SU-DHL-6 (cell line): ENCODE measurements around the gene FAIM2.

Experiments
- H2AFZ ChIP-seq: fragments of 200-600 bp; sonication (generic); 2 replicates; pipeline ENCODE4 v1.6.1; 2014; ENCODE audit warnings: low read depth, mild to moderate bottlenecking, moderate library complexity, mixed read lengths, antibody characterized with exemption, low read length; ENCODE audit not compliant: severe bottlenecking
- H3F3A ChIP-seq: fragments of 200-600 bp; shearing (Covaris generic); 2 replicates; pipeline ENCODE4 v1.6.0; 2016; ENCODE audit warnings: antibody characterized with exemption, mild to moderate bottlenecking; ENCODE audit not compliant: insufficient read depth
- H3K27ac ChIP-seq: fragments of 200-600 bp; sonication (generic); 2 replicates; pipeline ENCODE4 v1.5.1; 2016; ENCODE audit warnings: low read depth, mild to moderate bottlenecking, low read length, moderate library complexity, mixed read lengths
- H3K27me3 ChIP-seq: fragments of 200-600 bp; sonication (generic), shearing (Covaris generic); 2 replicates; pipeline ENCODE4 v1.6.0; 2014; ENCODE audit warnings: mild to moderate bottlenecking, low read length
- H3K36me3 ChIP-seq: fragments of 200-600 bp; sonication (generic); 2 replicates; pipeline ENCODE4 v1.6.1; 2014; ENCODE audit warnings: mild to moderate bottlenecking, low read length, mixed read lengths
- H3K4me2 ChIP-seq: fragments of 300-600, 200-600 bp; shearing (Covaris generic), sonication (generic); 2 replicates; pipeline ENCODE4 v1.6.0; 2014; ENCODE audit warnings: low read length, low read depth, mild to moderate bottlenecking; ENCODE audit not compliant: poor library complexity, severe bottlenecking
- H3K4me3 ChIP-seq: fragments of 200-600 bp; sonication (generic); 2 replicates; pipeline ENCODE4 v1.5.1; 2014; ENCODE audit warnings: antibody characterized with exemption, low read length, mild to moderate bottlenecking, mixed read lengths; ENCODE audit not compliant: insufficient read depth, poor library complexity, severe bottlenecking
- H3K79me2 ChIP-seq: fragments of 200-600 bp; sonication (generic); 2 replicates; pipeline ENCODE4 v1.6.1; 2014; ENCODE audit warnings: mild to moderate bottlenecking, low read length, moderate library complexity; ENCODE audit not compliant: insufficient read depth
- H3K9ac ChIP-seq: fragments of 200-600 bp; sonication (generic); 2 replicates; pipeline ENCODE4 v1.7.0; 2014; ENCODE audit warnings: mild to moderate bottlenecking, low read length
- H3K9me2 ChIP-seq: fragments of 200-600 bp; sonication (generic); replicated peaks from 2 replicates; pipeline ENCODE4 v1.6.1; 2014; ENCODE audit warnings: low read length; ENCODE audit not compliant: insufficient read depth
- H3K9me3 ChIP-seq: fragments of 200-600 bp; sonication (generic); 2 replicates; pipeline ENCODE4 v1.6.1; 2014; ENCODE audit warnings: low read length, mixed read lengths; ENCODE audit not compliant: insufficient read depth
- H4K20me1 ChIP-seq: fragments of 200-600 bp; sonication (generic); 2 replicates; pipeline ENCODE4 v1.6.1; 2014; ENCODE audit warnings: low read depth, mild to moderate bottlenecking, antibody characterized with exemption, low read length, moderate library complexity, mixed read lengths
- EZH2phosphoT487 ChIP-seq: fragments of 200-600 bp; sonication (generic), shearing (Covaris generic); conservative IDR thresholded peaks from 2 replicates; pipeline ENCODE4 v1.6.1; 2018; ENCODE audit warnings: mild to moderate bottlenecking, antibody characterized with exemption, low read length, moderate library complexity, mixed read lengths
- TF ChIP-seq, protein P1 (sequence below): fragments of 200-600 bp; sonication (generic); IDR thresholded peaks from one replicate; pipeline ENCODE4 v1.5.1; 2017; ENCODE audit warnings: antibody characterized with exemption, mild to moderate bottlenecking, low read length, moderate library complexity; ENCODE audit not compliant: insufficient read depth, poor library complexity, severe bottlenecking

The FAIM2 gene

GRCh38 chr12:49916129-49916919, 12.6 kb upstream of the FAIM2 start:
- H3F3A ChIP-seq, result no peaks in the 10 kb centered on the region
- H3K9me3 ChIP-seq, result no peaks in the 10 kb centered on the region
- no peak overlapping the region for H3K4me3 ChIP-seq

GRCh38 chr12:49912345-49913255, 8.9 kb upstream of the FAIM2 start:
- H3F3A ChIP-seq, result no peaks in the 10 kb centered on the region
- no peak overlapping the region for H3K9ac ChIP-seq
- H3K27ac ChIP-seq, result no peak overlapping the region
- no peaks in the 10 kb centered on the region for H3K27me3 ChIP-seq
- H3K4me3 ChIP-seq, result no peak overlapping the region
- H3K4me2 ChIP-seq, result no peak overlapping the region
- no peaks in the 10 kb centered on the region for H3K9me2 ChIP-seq
- H3K9me3 ChIP-seq, result no peaks in the 10 kb centered on the region
- no peaks in the 10 kb centered on the region for H3K36me3 ChIP-seq
- H3K79me2 ChIP-seq, result no peaks in the 10 kb centered on the region
- H2AFZ ChIP-seq, result no peak overlapping the region
- no peak for TF ChIP-seq EZH2phosphoT487
- TF ChIP-seq, protein P1, sequence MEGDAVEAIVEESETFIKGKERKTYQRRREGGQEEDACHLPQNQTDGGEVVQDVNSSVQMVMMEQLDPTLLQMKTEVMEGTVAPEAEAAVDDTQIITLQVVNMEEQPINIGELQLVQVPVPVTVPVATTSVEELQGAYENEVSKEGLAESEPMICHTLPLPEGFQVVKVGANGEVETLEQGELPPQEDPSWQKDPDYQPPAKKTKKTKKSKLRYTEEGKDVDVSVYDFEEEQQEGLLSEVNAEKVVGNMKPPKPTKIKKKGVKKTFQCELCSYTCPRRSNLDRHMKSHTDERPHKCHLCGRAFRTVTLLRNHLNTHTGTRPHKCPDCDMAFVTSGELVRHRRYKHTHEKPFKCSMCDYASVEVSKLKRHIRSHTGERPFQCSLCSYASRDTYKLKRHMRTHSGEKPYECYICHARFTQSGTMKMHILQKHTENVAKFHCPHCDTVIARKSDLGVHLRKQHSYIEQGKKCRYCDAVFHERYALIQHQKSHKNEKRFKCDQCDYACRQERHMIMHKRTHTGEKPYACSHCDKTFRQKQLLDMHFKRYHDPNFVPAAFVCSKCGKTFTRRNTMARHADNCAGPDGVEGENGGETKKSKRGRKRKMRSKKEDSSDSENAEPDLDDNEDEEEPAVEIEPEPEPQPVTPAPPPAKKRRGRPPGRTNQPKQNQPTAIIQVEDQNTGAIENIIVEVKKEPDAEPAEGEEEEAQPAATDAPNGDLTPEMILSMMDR, result no peak
- H4K20me1 ChIP-seq, result no peaks in the 10 kb centered on the region

More at GRCh38 chr12:49916129-49916919, 12.6 kb upstream of the FAIM2 start:
- Histone ChIP-seq H2AFZ (no peak overlapping the region), H3K27me3 (no peaks in the 10 kb centered on the region), H3K27ac (no peak overlapping the region), H3K36me3 (no peaks in the 10 kb centered on the region), H3K79me2 (no peaks in the 10 kb centered on the region), H3K9me2 (no peaks in the 10 kb centered on the region), H4K20me1 (no peaks in the 10 kb centered on the region), H3K4me2 (no peak overlapping the region), H3K9ac (no peak overlapping the region)
- no peak for TF ChIP-seq EZH2phosphoT487
- TF ChIP-seq, protein P1, result no peak

GRCh38 chr12:49911213-49911605, 7.5 kb upstream of the FAIM2 start:
- H3K9me3 ChIP-seq, result no peaks in the 10 kb centered on the region
- H3K36me3 ChIP-seq, result no peaks in the 10 kb centered on the region
- no peak overlapping the region for H2AFZ ChIP-seq
- H3K9me2 ChIP-seq, result no peaks in the 10 kb centered on the region
- no peak overlapping the region for H3K4me3 ChIP-seq
- H3K27me3 ChIP-seq, result no peaks in the 10 kb centered on the region
- no peak overlapping the region for H3K9ac ChIP-seq
- TF ChIP-seq EZH2phosphoT487, result no peak
- TF ChIP-seq, protein P1, result no peak
- H4K20me1 ChIP-seq, result no peaks in the 10 kb centered on the region
- H3F3A ChIP-seq, result no peaks in the 10 kb centered on the region
- H3K27ac ChIP-seq, result no peak overlapping the region
- no peaks in the 10 kb centered on the region for H3K79me2 ChIP-seq
- no peak overlapping the region for H3K4me2 ChIP-seq
